ENCODE measurements around the gene NELL1.

NELL1 gene

GRCh38 chr11:20964985-20965384 is 295.6 kb downstream of the NELL1 start:
- TF ChIP-seq CTCF (IDR thresholded peaks at IDR 0.05), result no peak
- no peak overlapping the region for H3K27ac ChIP-seq
- H3K4me3 ChIP-seq, result no peak overlapping the region
- DNase-seq (ENCODE audit: low spot score), result no peak

GRCh38 chr11:20966489-20966888 is 297.1 kb downstream of the NELL1 start:
- Histone ChIP-seq H3K4me3 (no peak overlapping the region), H3K27ac (no peak overlapping the region)
- no peak for DNase-seq (ENCODE audit: low spot score)
- TF ChIP-seq CTCF (IDR thresholded peaks at IDR 0.05), result no peak

GRCh38 chr11:20973940-20974559 is 304.7 kb downstream of the NELL1 start:
- Histone ChIP-seq H3K4me3 (no peak overlapping the region), H3K27ac (no peak overlapping the region)
- no peak for DNase-seq (ENCODE audit: low spot score)
- no peak for TF ChIP-seq CTCF (IDR thresholded peaks at IDR 0.05)

GRCh38 chr11:20980736-20981135 is 311.4 kb downstream of the NELL1 start:
- TF ChIP-seq CTCF (IDR thresholded peaks at IDR 0.05), result no peak
- no peak overlapping the region for H3K27ac ChIP-seq
- no peak for DNase-seq (ENCODE audit: low spot score)
- H3K4me3 ChIP-seq, result no peak overlapping the region

- no peak for DNase-seq (ENCODE audit: low spot score)
- H3K4me3 ChIP-seq, result no peak overlapping the region
- H3K27ac ChIP-seq, result no peak overlapping the region
- no peak for TF ChIP-seq CTCF (IDR thresholded peaks at IDR 0.05)
These were observed 321.1 kb downstream of the NELL1 start for GRCh38 chr11:20990447-20990846.

- no peak for DNase-seq (ENCODE audit: low spot score)
- Histone ChIP-seq H3K4me3 (no peak overlapping the region), H3K27ac (no peak overlapping the region)
- TF ChIP-seq CTCF (IDR thresholded peaks at IDR 0.05), result no peak
These were observed 322.1 kb downstream of the NELL1 start for GRCh38 chr11:20991471-20991870.

GRCh38 chr11:21007297-21007696 is 337.9 kb downstream of the NELL1 start:
- no peak overlapping the region for H3K27ac ChIP-seq
- DNase-seq (ENCODE audit: low spot score), result no peak
- no peak overlapping the region for H3K4me3 ChIP-seq
- no peak for TF ChIP-seq CTCF (IDR thresholded peaks at IDR 0.05)

All from coronary artery (tissue), 2 donors.